Neuronal stem cell (in vitro differentiated cells): ENCODE results near the gene SEC24D.

ENCODE experiments used
- DNase-seq: peaks from one replicate; pipeline ENCODE4 v3.0.0-alpha.2; 2013; ENCODE audit warnings: low spot score
- H2AFZ ChIP-seq: one replicate; pipeline ENCODE4 v1.6.1; 2013; ENCODE audit warnings: mild to moderate bottlenecking, low read length, inconsistent platforms
- H2AK5ac ChIP-seq: 2 replicates; pipeline ENCODE4 v1.6.1; 2013; ENCODE audit warnings: low read depth, mild to moderate bottlenecking, inconsistent platforms, low read length, moderate library complexity, mixed read lengths
- H2BK120ac ChIP-seq: 2 replicates; pipeline ENCODE4 v1.6.1; 2013; ENCODE audit warnings: low read depth, mild to moderate bottlenecking, inconsistent platforms, low read length, moderate library complexity, mixed read lengths
- H2BK12ac ChIP-seq: one replicate; pipeline ENCODE4 v1.6.1; 2013; ENCODE audit warnings: low read length, inconsistent platforms
- H2BK15ac ChIP-seq: 2 replicates; pipeline ENCODE4 v1.6.1; 2013; ENCODE audit warnings: mild to moderate bottlenecking, low read length, inconsistent platforms, mixed read lengths
- H2BK5ac ChIP-seq: one replicate; pipeline ENCODE4 v1.6.1; 2013; ENCODE audit warnings: inconsistent platforms, mild to moderate bottlenecking, low read length, moderate library complexity
- H3K14ac ChIP-seq: one replicate; pipeline ENCODE4 v1.6.1; 2013; ENCODE audit warnings: low read length, inconsistent platforms
- H3K18ac ChIP-seq: 2 replicates; pipeline ENCODE4 v1.6.1; 2013; ENCODE audit warnings: low read length, inconsistent platforms
- H3K23ac ChIP-seq: 2 replicates; pipeline ENCODE4 v1.6.1; 2013; ENCODE audit warnings: low read depth, mild to moderate bottlenecking, mixed read lengths, low read length, inconsistent platforms; ENCODE audit not compliant: poor library complexity
- H3K27ac ChIP-seq: replicated peaks from 3 replicates; pipeline ENCODE4 v1.5.1; 2013; ENCODE audit warnings: low read length, inconsistent platforms
- H3K27me3 ChIP-seq, 3 experiments: 2 replicates each; pipeline ENCODE4 v1.6.1; 2013; ENCODE audit warnings: low read length in 3 of 3, mild to moderate bottlenecking in 2 of 3, inconsistent platforms in 1 of 3, low read depth in 1 of 3, mixed read lengths in 1 of 3, moderate library complexity in 1 of 3; ENCODE audit not compliant: control insufficient read depth in 3 of 3, insufficient read depth in 3 of 3
- H3K36me3 ChIP-seq, 2 donors: replicated peaks in 1 of 2; 2 replicates each; pipeline ENCODE4 v1.6.1; 2013; ENCODE audit warnings: low read length in 2 of 2; ENCODE audit not compliant: control insufficient read depth in 2 of 2, insufficient read depth in 2 of 2
- H3K4ac ChIP-seq: 2 replicates; pipeline ENCODE4 v1.6.1; 2013; ENCODE audit warnings: inconsistent platforms, mild to moderate bottlenecking, low read length, moderate library complexity
- H3K4me1 ChIP-seq, 2 donors: 1 replicate in 1 of 2; 2 replicates in 1 of 2; pipeline ENCODE4 v1.6.1; 2013; ENCODE audit warnings: low read length in 2 of 2, low read depth in 1 of 2; ENCODE audit not compliant: control insufficient read depth in 2 of 2, insufficient read depth in 1 of 2
- H3K4me2 ChIP-seq: one replicate; pipeline ENCODE4 v1.6.1; 2013; ENCODE audit warnings: mild to moderate bottlenecking, low read length, inconsistent platforms; ENCODE audit not compliant: insufficient read depth, poor library complexity, severe bottlenecking
- H3K4me3 ChIP-seq, 2 donors: 2 replicates each; pipeline ENCODE4 v1.5.1; 2013; ENCODE audit warnings: low read length in 2 of 2, mild to moderate bottlenecking in 2 of 2, inconsistent platforms in 1 of 2, moderate library complexity in 1 of 2
- H3K79me1 ChIP-seq: one replicate; pipeline ENCODE4 v1.6.1; 2013; ENCODE audit warnings: low read depth, mild to moderate bottlenecking, inconsistent platforms, low read length, moderate library complexity
- H3K9ac ChIP-seq: one replicate; pipeline ENCODE4 v1.6.1; 2013; ENCODE audit warnings: mild to moderate bottlenecking, low read depth, low read length, inconsistent platforms; ENCODE audit not compliant: poor library complexity
- H3K9me3 ChIP-seq, 2 donors: replicated peaks in 1 of 2; 2 replicates each; pipeline versions ENCODE3 to v1.6.1; 2013; ENCODE audit warnings: low read length in 2 of 2, mild to moderate bottlenecking in 2 of 2, inconsistent platforms in 1 of 2, low read depth in 1 of 2, mixed read lengths in 1 of 2, moderate library complexity in 1 of 2; ENCODE audit not compliant: control insufficient read depth in 2 of 2, insufficient read depth in 1 of 2
- H4K8ac ChIP-seq: one replicate; pipeline ENCODE4 v1.6.1; 2013; ENCODE audit warnings: low read depth, mild to moderate bottlenecking, inconsistent platforms, low read length, moderate library complexity
- H4K91ac ChIP-seq: one replicate; pipeline ENCODE4 v1.6.1; 2013; ENCODE audit warnings: low read length, low read depth, mild to moderate bottlenecking, inconsistent platforms; ENCODE audit not compliant: poor library complexity
- WGBS, 2 donors: extraction: QIAGEN DNeasy Blood & Tissue Kit; methylation state at CpG; one replicate each; pipeline ENCODE4 v1.1.7; 2013; ENCODE audit warnings: missing lambda C conversion rate in 2 of 2, mixed read lengths in 1 of 2; ENCODE audit not compliant: insufficient read length in 2 of 2, insufficient replicate concordance in 1 of 2; ENCODE audit errors: extremely low coverage in 2 of 2; 5-methylcytosine and 5-hydroxymethylcytosine counted together

Gene SEC24D

GRCh38 chr4:118845552-118846050 lies 9.7 kb upstream of the SEC24D start:
- H2BK120ac ChIP-seq, result no peak overlapping the region
- H3K4me3 ChIP-seq, result no peak overlapping the region
- H3K4me2 ChIP-seq, result no peak overlapping the region
- no peak overlapping the region for H3K23ac ChIP-seq
- no peak overlapping the region for H3K9ac ChIP-seq
- no peaks in the 10 kb centered on the region for H3K9me3 ChIP-seq
- H2AFZ ChIP-seq, result no peak overlapping the region
- no peak overlapping the region for H2BK15ac ChIP-seq
- no peaks in the 10 kb centered on the region for H3K4me1 ChIP-seq
- H3K4ac ChIP-seq, result no peak overlapping the region
- no peak overlapping the region for H2BK12ac ChIP-seq
- no peak overlapping the region for H2AK5ac ChIP-seq
- no peak overlapping the region for H4K91ac ChIP-seq
- DNase-seq, result no peak
- H3K27ac ChIP-seq, result no peak overlapping the region
- no peak overlapping the region for H3K18ac ChIP-seq
- H4K8ac ChIP-seq, result no peak overlapping the region
- no peaks in the 10 kb centered on the region for H3K79me1 ChIP-seq
- no peaks in the 10 kb centered on the region for H3K27me3 ChIP-seq
- H2BK5ac ChIP-seq, result no peak overlapping the region
- H3K36me3 ChIP-seq, result no peaks in the 10 kb centered on the region
- H3K14ac ChIP-seq, result no peak overlapping the region

DNA sequence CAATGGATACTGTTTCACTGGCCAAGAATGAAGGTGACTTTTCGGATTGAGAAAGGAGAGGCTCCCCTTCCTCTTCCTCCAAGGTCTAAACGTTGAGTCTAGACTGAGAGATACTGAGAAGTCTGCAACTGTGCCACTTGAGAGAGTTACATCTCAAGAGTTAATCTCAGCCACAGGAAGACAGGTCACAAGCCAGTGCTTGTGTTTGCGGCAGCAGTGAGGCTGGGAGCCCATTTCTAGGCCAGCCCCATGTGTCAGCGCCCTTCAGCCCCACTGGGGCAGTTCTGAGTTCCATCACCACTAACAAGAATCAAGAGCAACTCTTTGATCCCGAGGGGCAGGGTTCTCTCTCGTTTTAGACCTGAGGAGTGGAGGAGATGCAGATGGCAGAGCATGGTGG lies 7.3 kb upstream of the SEC24D start:
- H2BK12ac ChIP-seq, result no peak overlapping the region
- H2AK5ac ChIP-seq, result no peak overlapping the region
- H3K4me2 ChIP-seq, result no peak overlapping the region
- H2AFZ ChIP-seq, result peak overlapping the region; percentile 12
- H3K4ac ChIP-seq, result no peak overlapping the region
- no peak overlapping the region for H3K27ac ChIP-seq
- H2BK15ac ChIP-seq, result no peak overlapping the region
- H4K91ac ChIP-seq, result no peak overlapping the region
- H3K9me3 ChIP-seq, result no peaks in the 10 kb centered on the region
- no peaks in the 10 kb centered on the region for H3K36me3 ChIP-seq
- no peak overlapping the region for H3K9ac ChIP-seq
- no peak overlapping the region for H3K23ac ChIP-seq
- no peak overlapping the region for H3K14ac ChIP-seq
- WGBS, 2 donors, result no CpG with 5 or more reads among the region's 6 CpGs
- no peak overlapping the region for H3K18ac ChIP-seq
- H4K8ac ChIP-seq, result no peak overlapping the region
- H2BK5ac ChIP-seq, result no peak overlapping the region
- H3K4me1 ChIP-seq, result no peaks in the 10 kb centered on the region
- H2BK120ac ChIP-seq, result no peak overlapping the region
- H3K79me1 ChIP-seq, result no peaks in the 10 kb centered on the region
- no peaks in the 10 kb centered on the region for H3K27me3 ChIP-seq
- no peak for DNase-seq
- H3K4me3 ChIP-seq, result no peak overlapping the region

- no peaks in the 10 kb centered on the region for H3K9me3 ChIP-seq
- H3K79me1 ChIP-seq, result no peaks in the 10 kb centered on the region
- H2BK12ac ChIP-seq, result no peak overlapping the region
- no peak for DNase-seq
- H3K9ac ChIP-seq, result no peak overlapping the region
- H3K4ac ChIP-seq, result no peak overlapping the region
- H2BK15ac ChIP-seq, result no peak overlapping the region
- H4K8ac ChIP-seq, result no peak overlapping the region
- no peaks in the 10 kb centered on the region for H3K36me3 ChIP-seq
- no peak overlapping the region for H2AFZ ChIP-seq
- no peaks in the 10 kb centered on the region for H3K27me3 ChIP-seq
- H2BK120ac ChIP-seq, result no peak overlapping the region
- H3K27ac ChIP-seq, result no peak overlapping the region
- H3K14ac ChIP-seq, result no peak overlapping the region
- WGBS, 2 donors, result no CpG with 5 or more reads among the region's 3 CpGs
- H4K91ac ChIP-seq, result no peak overlapping the region
- H3K4me3 ChIP-seq, result no peak overlapping the region
- H3K23ac ChIP-seq, result no peak overlapping the region
- no peak overlapping the region for H3K18ac ChIP-seq
- H3K4me2 ChIP-seq, result no peak overlapping the region
- no peaks in the 10 kb centered on the region for H3K4me1 ChIP-seq
- no peak overlapping the region for H2AK5ac ChIP-seq
- H2BK5ac ChIP-seq, result no peak overlapping the region
These were observed 6.1 kb upstream of the SEC24D start for GRCh38 chr4:118842055-118842454.

DNA sequence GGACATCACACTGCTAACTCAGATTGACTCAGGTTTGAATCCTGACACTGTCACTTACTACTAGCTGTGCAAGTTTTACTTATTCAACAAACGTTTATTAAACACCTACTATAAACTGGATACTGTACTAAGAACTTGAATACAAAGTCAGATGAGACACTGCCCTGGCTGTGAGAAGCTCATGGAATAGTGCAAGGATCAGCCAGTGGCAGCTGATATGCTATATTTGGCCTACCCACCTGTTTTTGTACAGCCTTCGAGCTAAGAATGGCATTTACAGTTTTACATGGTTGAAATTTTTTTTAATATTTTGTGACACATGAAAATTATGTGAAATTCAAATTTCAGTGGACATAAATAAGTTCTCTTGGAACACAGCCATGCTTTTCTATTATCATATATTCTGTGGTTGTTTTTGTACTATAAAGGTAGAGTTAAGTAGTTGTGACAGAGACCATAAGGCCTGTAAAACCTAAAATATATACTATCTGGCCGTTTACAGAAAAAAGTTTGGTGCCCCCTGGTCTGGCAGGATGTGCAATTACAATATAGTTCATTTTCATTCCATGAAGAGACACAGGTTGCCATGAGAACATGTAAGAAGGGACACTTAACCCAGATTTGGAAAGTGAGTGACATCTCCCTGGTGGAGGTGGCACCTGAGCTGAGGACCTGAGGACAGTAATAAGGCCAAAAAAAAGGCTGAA lies 3.4 kb upstream of the SEC24D start:
- no peak overlapping the region for H3K18ac ChIP-seq
- no peak overlapping the region for H2BK12ac ChIP-seq
- H3K27me3 ChIP-seq, result no peaks in the 10 kb centered on the region
- no peak overlapping the region for H4K91ac ChIP-seq
- no peak for DNase-seq
- H3K4me2 ChIP-seq, result no peak overlapping the region
- H3K9ac ChIP-seq, result no peak overlapping the region
- H3K79me1 ChIP-seq, result no peaks in the 10 kb centered on the region
- H2BK120ac ChIP-seq, result no peak overlapping the region
- H2BK15ac ChIP-seq, result no peak overlapping the region
- H3K23ac ChIP-seq, result no peak overlapping the region
- H3K27ac ChIP-seq, result no peak overlapping the region
- H3K4me3 ChIP-seq, result no peak overlapping the region
- WGBS, 2 donors, result no CpG with 5 or more reads among the region's 3 CpGs
- H2AFZ ChIP-seq, result no peak overlapping the region
- H4K8ac ChIP-seq, result no peak overlapping the region
- H3K4ac ChIP-seq, result no peak overlapping the region
- no peak overlapping the region for H2BK5ac ChIP-seq
- H3K4me1 ChIP-seq, result peaks cover 0 to 1% of the 10 kb centered on the region in 2 donors
- H3K36me3 ChIP-seq, result no peaks in the 10 kb centered on the region
- H2AK5ac ChIP-seq, result no peak overlapping the region
- H3K9me3 ChIP-seq, result no peaks in the 10 kb centered on the region
- H3K14ac ChIP-seq, result no peak overlapping the region
